HepG2 (cell line): ENCODE data around the gene PRKAR2B. TPM values are rescaled to one million over a fixed set of nuclear protein-coding genes. Genes with fewer than 3 reads are reported as not detected.
"Not testable (repeated sequence)": the region's sequence is repeated elsewhere in the genome, so short reads cannot be mapped to it uniquely, and the experiment has no call there.

Experiments used
- ATAC-seq: fragments of 200-7000 bp; cut with Tn5 transposase; 3 replicates; pipeline ENCODE4 v1.9.1; 2020; ENCODE audit warnings: mild to moderate bottlenecking, moderate library complexity
- BruUV-seq: library from RNA; stranded (reverse); fragments of 400-500 nt; replicated peaks from 2 replicates; lab custom pipeline; 2021; lab: Mats Ljungman, UMichigan
- CTCF ChIA-PET: fragments of 300-600 bp; formaldehyde crosslinking; extraction: SDS; loops from one replicate; lab custom pipeline; 2021; ENCODE audit warnings: low total read pairs, inconsistent platforms, low intra/inter-chr PET ratio; lab: Yijun Ruan, JAX
- POLR2A ChIA-PET: fragments of 350-600 bp; sonication (Branson Sonifier 250); formaldehyde crosslinking; loops from one replicate; lab custom pipeline; 2020; ENCODE audit warnings: antibody characterized with exemption, inconsistent platforms; lab: Yijun Ruan, JAX
- DNase-seq: peaks from one replicate; pipeline ENCODE4 v3.0.0-alpha.2; 2015; ENCODE audit warnings: low spot score
- FAIRE-seq: peaks from 3 replicates; lab custom pipeline; 2011; peaks lifted over from hg19 to GRCh38; lab: Jason Lieb, UNC
- H2AFZ ChIP-seq: one replicate; pipeline ENCODE4 v1.6.1; 2011; ENCODE audit warnings: low read length, inconsistent platforms
- H3K27ac ChIP-seq: fragments of 300-600 bp; 3 replicates; pipeline ENCODE4 v1.8.0; 2011; ENCODE audit warnings: mixed run types, mild to moderate bottlenecking, mixed read lengths, low read length, inconsistent platforms; ENCODE audit not compliant: insufficient read depth; ENCODE audit errors: extremely low read length
- H3K27me3 ChIP-seq, 2 experiments: fragments of 200-600 bp in 1 of 2; 2 replicates in 1 of 2; 3 replicates in 1 of 2; pipeline versions ENCODE4 v1.6.0 to v1.8.0; 2011; ENCODE audit warnings: low read length in 2 of 2, mild to moderate bottlenecking in 2 of 2, moderate library complexity in 2 of 2, inconsistent platforms in 1 of 2; ENCODE audit not compliant: insufficient read depth in 2 of 2, control insufficient read depth in 1 of 2
- H3K36me3 ChIP-seq, 2 experiments: fragments of 200-600 bp in 1 of 2; replicated peaks in 1 of 2; 2 replicates in 1 of 2; 3 replicates in 1 of 2; pipeline versions ENCODE4 v1.5.1 to v1.8.0; 2011; ENCODE audit warnings: low read length in 2 of 2, inconsistent platforms in 1 of 2; ENCODE audit not compliant: insufficient read depth in 2 of 2, control insufficient read depth in 1 of 2
- H3K4me1 ChIP-seq: 2 replicates; pipeline ENCODE4 v1.5.1; 2012; ENCODE audit warnings: low read length, inconsistent platforms; ENCODE audit not compliant: insufficient read depth
- H3K4me2 ChIP-seq: 2 replicates; pipeline ENCODE4 v1.6.0; 2011; ENCODE audit warnings: low read depth, low read length, inconsistent platforms
- H3K4me3 ChIP-seq, 3 experiments: fragments of 200-600 bp in 1 of 3; sonication (generic), shearing (Covaris generic) in 1 of 3; replicated peaks in 1 of 3; 2 replicates each; pipeline ENCODE4 v1.5.1; 2011 to 2016; ENCODE audit warnings: low read length in 3 of 3, inconsistent platforms in 2 of 3, low read depth in 2 of 3, mild to moderate bottlenecking in 2 of 3, control low read depth in 1 of 3, mixed read lengths in 1 of 3; ENCODE audit not compliant: insufficient read depth in 1 of 3
- H3K79me2 ChIP-seq: one replicate; pipeline ENCODE4 v1.6.1; 2011; ENCODE audit warnings: low read length, inconsistent platforms; ENCODE audit not compliant: insufficient read depth
- H3K9ac ChIP-seq: 2 replicates; pipeline ENCODE4 v1.6.0; 2011; ENCODE audit warnings: mild to moderate bottlenecking, low read depth, low read length, inconsistent platforms; ENCODE audit not compliant: insufficient read depth
- H3K9me3 ChIP-seq: 2 replicates; pipeline ENCODE4 v1.5.1; 2012; ENCODE audit warnings: mild to moderate bottlenecking, low read length
- H4K20me1 ChIP-seq: 2 replicates; pipeline ENCODE4 v1.6.0; 2011; ENCODE audit warnings: inconsistent platforms, mild to moderate bottlenecking, low read length, moderate library complexity; ENCODE audit not compliant: insufficient read depth
- MYNN ChIP-seq: sonication (generic); formaldehyde crosslinking; IDR thresholded peaks from 2 replicates; pipeline ENCODE4 v1.4.0; 2020; ENCODE audit warnings: mild to moderate bottlenecking, low read depth, missing genetic modification reagents
- ZNF614 ChIP-seq: IDR thresholded peaks from 2 replicates; pipeline ENCODE4 v1.6.1; 2018; ENCODE audit warnings: missing biosample characterization, missing genetic modification reagents, inconsistent platforms, borderline replicate concordance
- WGBS: methylation state at CpG from one replicate; pipeline ENCODE4 v1.1.6; 2017; ENCODE audit warnings: low lambda C conversion rate; 5-methylcytosine and 5-hydroxymethylcytosine counted together
- in situ Hi-C: cut with HindIII; loops from 2 replicates; pipeline ENCODE4 v1.10.0; 2017; ENCODE audit warnings: low pct_unique_long_range_greater_than_20kb; ENCODE audit not compliant: extremely low pct_ligation_motif_present
- intact Hi-C: fragments of 100-400 bp; cut with micrococcal nuclease; formaldehyde crosslinking; loops from one replicate; pipeline ENCODE4 v1.10.0; 2022; ENCODE audit not compliant: unreplicated experiment
- polyA plus RNA-seq, 8 experiments: library from polyadenylated mRNA; depleted of rRNA in 3 of 8; stranded (reverse) in 7 of 8; unstranded in 1 of 8; fragments of >200 nt; fragmentation: Illumina TruSeq in 4 of 8; extraction: Trizol in 4 of 8; gene quantifications; 2 replicates each; pipeline versions ENCODE4 v1.2.1 to v1.2.3, GENCODE V29; 2011 to 2016; ENCODE audit warnings: low read depth in 4 of 8, missing spikeins in 1 of 8, mixed read lengths in 1 of 8; ENCODE audit not compliant: insufficient read depth in 1 of 8
- total RNA-seq, 5 experiments: library from RNA; depleted of rRNA; stranded (reverse); fragments of >200 nt; fragmentation: Illumina TruSeq; extraction: Trizol; gene quantifications; 2 replicates each; pipeline ENCODE4 v1.2.3, GENCODE V29; 2016; ENCODE audit warnings: low read depth in 1 of 5

Gene PRKAR2B
- total and polyA plus RNA-seq, 2 of the 13 experiments (the other 11 are each of a cell fraction or from before 2014, with no cell fraction given) = not detected

- ATAC-seq = no peak
- H3K4me1 ChIP-seq = peaks cover 9% of the 10 kb centered on the region
- no peaks in the 10 kb centered on the region for H3K79me2 ChIP-seq
- H3K9ac ChIP-seq = no peak overlapping the region
- H4K20me1 ChIP-seq = no peaks in the 10 kb centered on the region
- CTCF ChIA-PET = no interaction called here
- POLR2A ChIA-PET = no interaction called here
- no peak overlapping the region for H3K4me3 ChIP-seq
- no peak overlapping the region for H3K4me2 ChIP-seq
- no peaks in the 10 kb centered on the region for H3K9me3 ChIP-seq
- no peak overlapping the region for H2AFZ ChIP-seq
- TF ChIP-seq ZNF614 (CRISPR knock-in tag) (no peak), MYNN (CRISPR knock-in tag) (no peak)
- H3K27ac ChIP-seq = no peak overlapping the region
- DNase-seq = no peak
- in situ Hi-C loops (no loop called here), intact Hi-C loops (no loop called here)
- 16% methylated on average over 2 of the region's 2 CpGs for WGBS
- FAIRE-seq = no peak
- peaks cover 3 to 17% of the 10 kb centered on the region in 2 experiments; a peak in 3 of 5 replicates for H3K27me3 ChIP-seq
- no TSS peak for BruUV-seq
- no peaks in the 10 kb centered on the region for H3K36me3 ChIP-seq
Measured at GRCh38 chr7:107041097-107041496, 3.4 kb upstream of the PRKAR2B start.

- H3K9me3 ChIP-seq, FAIRE-seq, in situ Hi-C loops, DNase-seq, H3K4me3 ChIP-seq, H3K4me1 ChIP-seq, H3K9ac ChIP-seq, CTCF ChIA-PET, H3K4me2 ChIP-seq, H2AFZ ChIP-seq, BruUV-seq, intact Hi-C loops, ATAC-seq, POLR2A ChIA-PET, H3K36me3 ChIP-seq, H3K27ac ChIP-seq, H4K20me1 ChIP-seq, H3K79me2 ChIP-seq: not testable (repeated sequence)
- WGBS = 43% methylated on average over 4 of the region's 4 CpGs
- peaks cover 3 to 22% of the 10 kb centered on the region in 2 experiments; a peak in 4 of 5 replicates for H3K27me3 ChIP-seq
Measured at GRCh38 chr7:107041764-107042163, 2.7 kb upstream of the PRKAR2B start.

GRCh38 chr7:107042326-107042910 lies 2.1 kb upstream of the PRKAR2B start:
- H3K4me2 ChIP-seq, ATAC-seq, H3K27ac ChIP-seq, H2AFZ ChIP-seq, DNase-seq, H3K4me3 ChIP-seq, H3K79me2 ChIP-seq, CTCF ChIA-PET, H4K20me1 ChIP-seq, in situ Hi-C loops, intact Hi-C loops, H3K4me1 ChIP-seq, H3K9me3 ChIP-seq, FAIRE-seq, BruUV-seq, H3K36me3 ChIP-seq, POLR2A ChIA-PET, H3K9ac ChIP-seq: not testable (repeated sequence)
- peaks cover 3 to 28% of the 10 kb centered on the region in 2 experiments; a peak in 4 of 5 replicates for H3K27me3 ChIP-seq
- 79% methylated on average over 16 of the region's 43 CpGs for WGBS
